NCI-H526 treated with DMSO at 0.1 percent for 48 hours (cell line): ENCODE results near the gene CCR4.
A peak's percentile ranks its signal among the peaks of the same experiment; 100 is the strongest.
"Not testable (repeated sequence)": the region's sequence is repeated elsewhere in the genome, so short reads cannot be mapped to it uniquely, and the experiment has no call there.

ENCODE experiments used
- DNase-seq: peaks from one replicate; lab custom pipeline; 2025; lab: John Stamatoyannopoulos, UW

CCR4 gene

DNA sequence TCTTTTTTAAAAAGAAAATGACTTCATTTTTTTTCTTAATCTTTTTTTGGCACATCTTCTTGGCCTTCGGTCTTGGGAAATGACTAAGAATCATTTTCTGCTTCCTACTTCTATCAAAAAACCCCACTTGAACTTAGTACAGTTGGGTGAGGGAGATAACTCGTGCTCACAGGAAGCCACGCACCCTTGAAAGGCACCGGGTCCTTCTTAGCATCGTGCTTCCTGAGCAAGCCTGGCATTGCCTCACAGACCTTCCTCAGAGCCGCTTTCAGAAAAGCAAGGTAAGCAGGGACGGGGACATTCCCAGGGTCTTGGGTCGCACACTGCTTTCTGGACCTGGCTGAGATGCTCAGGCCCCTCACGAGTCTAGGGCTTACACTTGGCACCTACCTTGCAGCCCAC is at the start of gene CCR4:
TSS of gene CCR4 (plus strand) at position 235 of the 402 bp plus-strand sequence. CDS start 1,779 bp downstream, outside the sequence.
- no peak for DNase-seq

DNA sequence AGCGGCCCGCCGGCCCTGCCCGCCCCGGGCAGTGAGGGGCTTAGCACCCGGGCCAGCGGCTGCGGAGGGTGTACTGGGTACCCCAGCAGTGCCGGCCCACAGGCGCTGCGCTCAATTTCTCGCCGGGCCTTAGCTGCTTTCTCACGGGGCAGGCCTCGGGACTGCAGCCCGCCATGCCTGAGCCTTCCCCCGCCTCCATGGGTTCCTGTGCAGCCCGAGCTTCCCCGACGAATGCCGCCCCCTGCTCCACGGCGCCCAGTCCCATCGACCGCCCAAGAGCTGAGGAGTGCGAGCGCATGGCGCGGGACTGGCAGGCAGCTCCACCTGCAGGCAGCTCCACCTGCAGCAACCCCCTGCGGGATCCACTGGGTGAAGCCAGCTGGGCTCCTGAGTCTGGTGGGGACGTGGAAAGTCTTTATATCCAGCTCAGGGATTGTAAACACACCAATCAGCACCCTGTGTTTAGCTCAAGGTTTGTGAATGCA is 48.5 kb upstream of the CCR4 start:
- not testable (repeated sequence) for DNase-seq

DNA sequence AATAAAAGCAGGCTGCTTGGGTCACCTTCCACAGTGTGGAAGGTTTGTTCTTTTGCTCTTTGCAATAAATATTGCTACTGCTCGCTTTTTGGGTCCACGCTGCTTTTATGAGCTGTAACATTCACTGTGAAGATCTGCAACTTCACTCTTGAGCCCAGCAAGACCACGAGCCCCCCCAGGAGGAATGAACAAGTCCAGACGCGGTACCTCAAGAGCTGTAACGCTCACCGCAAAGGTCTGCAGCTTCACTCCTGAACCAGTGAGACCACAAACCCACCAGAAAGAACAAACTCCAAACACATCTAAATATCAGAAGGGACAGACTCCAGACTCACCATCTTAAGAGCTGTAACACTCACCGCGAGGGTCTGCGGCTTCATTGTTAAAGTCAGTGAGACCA is 47.5 kb upstream of the CCR4 start:
- DNase-seq, result no peak

DNA sequence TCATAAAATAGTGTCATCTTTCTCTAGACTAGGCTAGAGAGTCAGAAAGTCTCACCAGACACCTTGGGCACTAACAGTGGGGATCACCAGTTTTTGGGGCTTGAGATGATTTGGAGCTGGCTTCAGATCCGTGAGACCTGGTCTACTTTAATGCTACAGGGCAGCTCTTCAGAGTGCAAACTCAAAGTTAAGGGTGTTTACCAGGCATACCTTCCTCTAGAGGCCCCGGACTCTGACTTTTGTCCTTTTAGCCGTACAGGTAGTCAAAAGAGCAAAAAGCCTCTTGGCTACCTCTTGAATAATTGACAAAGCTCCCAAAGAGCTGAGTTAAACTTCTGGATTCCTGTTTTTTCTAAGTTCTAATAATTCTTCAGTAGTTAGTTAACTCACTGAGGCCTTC is 41.4 kb upstream of the CCR4 start:
- no peak for DNase-seq

DNA sequence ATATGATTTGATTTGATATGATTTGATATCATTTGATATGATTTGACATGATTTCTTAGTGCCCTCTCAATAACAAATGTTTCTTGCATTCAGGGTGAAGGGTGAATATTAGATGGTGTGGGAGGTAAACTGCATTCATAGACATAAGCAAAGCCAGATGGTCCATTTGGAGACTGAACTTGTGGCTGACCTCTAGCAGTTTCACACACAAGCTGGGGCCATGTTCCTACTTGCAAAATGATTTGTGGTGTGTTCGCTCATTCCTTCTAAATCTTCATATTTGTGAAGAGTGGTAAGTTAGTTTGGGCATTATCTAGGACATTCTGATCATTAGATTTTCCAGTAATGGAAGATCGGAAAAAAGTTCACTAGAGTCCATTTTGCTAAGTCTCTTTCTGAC is 40.5 kb upstream of the CCR4 start:
- no peak for DNase-seq

DNA sequence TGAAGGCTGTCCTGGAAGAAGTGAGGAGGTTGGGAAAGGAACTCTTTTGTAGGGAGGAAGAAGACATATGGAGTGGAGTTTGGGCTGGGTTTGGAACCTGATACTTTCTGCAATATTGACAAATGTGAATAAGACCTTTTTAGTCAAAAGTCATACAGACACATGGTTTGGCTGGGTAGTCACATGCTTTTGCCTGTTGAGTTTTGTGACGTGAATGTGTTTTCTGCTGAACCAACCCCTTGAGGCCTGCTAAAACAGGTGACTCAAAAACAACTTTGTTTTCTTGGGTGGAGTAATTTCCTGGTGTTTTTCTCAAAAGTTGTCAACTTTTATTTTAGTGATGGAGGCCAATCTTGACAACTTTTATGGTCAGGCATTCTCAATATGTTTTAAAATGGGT is 39.4 kb upstream of the CCR4 start:
- no peak for DNase-seq

DNA sequence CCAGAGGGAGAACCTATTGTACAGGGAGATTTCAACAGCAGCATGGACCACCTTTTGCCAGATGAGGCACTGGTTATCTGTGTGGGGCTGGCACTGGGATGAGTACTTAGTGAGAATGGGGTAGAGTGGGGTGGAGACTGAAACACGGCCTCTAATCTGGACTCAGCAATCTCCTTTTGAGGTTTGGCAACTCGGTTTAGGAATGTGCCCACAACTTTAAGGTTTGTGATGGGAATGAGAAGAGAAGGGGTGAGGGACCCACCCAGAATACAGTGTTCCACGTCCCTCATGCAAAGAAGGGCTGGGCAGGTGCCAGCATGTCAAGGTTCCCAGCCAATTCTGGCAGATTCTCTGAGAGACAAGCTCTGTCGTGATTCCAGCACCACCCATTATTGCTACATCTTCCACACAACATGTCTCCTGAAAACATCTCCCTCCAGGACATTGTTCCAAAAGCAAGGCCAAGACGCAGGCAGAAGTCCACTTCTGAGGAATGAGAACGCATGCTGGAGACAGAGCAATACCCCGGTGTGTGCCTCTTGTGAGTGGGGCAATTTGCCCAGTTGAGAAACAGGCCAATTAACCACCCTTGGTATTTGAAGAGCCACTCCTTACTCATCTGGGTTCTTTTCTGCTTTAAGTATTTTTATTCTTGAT is 37.5 kb upstream of the CCR4 start:
- no peak for DNase-seq

DNA sequence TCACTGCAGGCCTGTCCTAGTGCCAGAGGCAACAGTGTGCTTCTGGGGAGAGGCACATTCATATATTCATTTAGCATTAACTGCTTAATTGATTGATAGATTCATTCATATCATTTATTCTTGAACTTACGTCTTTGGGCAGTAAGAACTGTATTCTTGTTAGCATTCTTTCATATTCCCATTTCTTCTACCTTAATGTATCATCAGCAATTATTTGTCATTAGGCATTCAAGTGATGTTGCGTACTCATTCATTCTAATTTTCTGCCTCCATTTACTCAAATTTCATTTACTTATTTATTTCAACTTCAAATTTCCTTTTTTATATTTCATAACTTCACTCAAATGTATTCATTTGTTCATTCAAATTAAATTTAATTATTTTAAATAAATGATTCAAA is 31.5 kb upstream of the CCR4 start:
- no peak for DNase-seq

DNA sequence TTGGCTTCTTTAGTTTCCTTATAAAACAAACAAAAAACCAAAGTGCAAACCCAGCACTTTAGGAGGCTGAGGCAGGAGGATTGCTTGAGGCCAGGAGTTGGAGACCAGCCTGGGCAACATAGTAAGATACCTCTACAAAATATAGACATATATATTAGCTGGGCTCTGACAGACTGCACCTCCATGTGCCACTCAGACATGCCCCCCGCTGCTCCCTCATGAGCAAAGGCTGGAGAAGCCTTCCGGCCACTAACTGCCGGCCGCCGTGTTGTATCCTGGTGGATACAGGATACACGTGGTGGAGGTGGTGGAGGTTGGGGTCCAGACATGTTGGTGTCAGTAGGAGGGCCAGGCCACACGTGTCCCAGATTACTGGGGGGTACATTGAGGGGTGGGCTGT is 29.4 kb upstream of the CCR4 start:
- no peak for DNase-seq

DNA sequence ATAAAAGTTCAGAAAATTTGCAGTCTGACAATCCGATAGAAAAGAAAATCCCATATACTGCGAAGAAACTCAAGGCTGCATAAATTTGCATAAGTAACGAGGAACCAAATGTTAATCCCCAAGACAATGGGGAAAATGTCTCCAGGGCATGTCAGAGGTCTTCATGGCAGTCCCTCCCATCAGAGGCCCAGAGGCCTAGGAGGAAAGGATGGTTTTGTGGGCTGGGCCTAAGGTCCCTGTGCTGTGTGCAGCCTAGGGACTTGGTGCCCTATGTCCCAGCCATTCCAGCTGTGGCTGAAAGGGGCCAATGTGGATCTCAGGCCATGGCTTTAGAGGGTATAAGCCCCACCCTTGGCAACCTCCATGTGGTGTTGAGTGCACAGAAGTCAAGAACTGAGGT is 21.3 kb upstream of the CCR4 start:
- DNase-seq, result no peak

DNA sequence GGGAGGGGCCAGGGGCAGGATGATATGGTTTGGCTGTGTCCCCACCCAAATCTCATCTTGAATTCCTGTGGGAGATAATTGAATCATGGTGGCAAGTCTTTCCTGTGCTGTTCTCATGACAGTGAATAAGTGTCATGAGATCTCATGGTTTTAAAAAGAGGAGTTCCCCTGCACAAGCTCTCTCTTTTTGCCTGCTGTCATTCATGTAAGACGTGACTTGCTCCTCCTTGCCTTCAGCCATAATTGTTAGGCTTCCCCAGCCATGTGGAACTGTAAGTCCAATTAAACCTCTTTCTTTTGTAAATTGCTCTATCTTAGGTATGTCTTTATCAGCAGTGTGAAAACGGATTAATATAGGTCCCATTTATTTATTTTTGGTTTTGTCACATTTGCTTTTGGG is 20.2 kb upstream of the CCR4 start:
- not testable (repeated sequence) for DNase-seq

DNA sequence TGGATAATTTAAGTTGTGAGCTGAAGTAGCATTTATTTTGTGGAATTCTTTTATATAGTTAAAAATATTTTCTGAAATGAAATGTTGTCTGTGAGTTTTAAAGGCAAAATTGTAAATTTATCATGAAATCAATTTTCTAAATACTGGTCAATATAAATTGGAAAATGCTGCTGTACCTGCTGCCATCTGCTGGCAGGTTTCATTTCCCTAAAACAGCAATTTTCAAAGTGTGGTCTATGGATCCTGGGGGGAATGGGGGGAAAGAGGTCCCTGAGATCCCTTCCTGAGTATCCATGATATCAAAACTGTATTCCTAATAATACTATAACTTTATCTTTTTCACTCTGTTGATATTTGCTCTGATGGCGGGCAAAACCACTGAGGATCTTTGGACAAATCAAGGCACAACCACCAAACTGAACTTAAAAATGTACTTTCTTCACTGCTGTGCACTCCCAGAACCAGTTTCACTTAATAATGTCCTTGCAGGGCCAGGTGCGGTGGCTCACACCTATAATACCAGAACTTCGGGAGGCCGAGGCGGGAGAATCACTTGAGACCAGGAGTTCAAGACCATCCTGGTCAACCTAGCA is 17.2 kb upstream of the CCR4 start:
- no peak for DNase-seq

DNA sequence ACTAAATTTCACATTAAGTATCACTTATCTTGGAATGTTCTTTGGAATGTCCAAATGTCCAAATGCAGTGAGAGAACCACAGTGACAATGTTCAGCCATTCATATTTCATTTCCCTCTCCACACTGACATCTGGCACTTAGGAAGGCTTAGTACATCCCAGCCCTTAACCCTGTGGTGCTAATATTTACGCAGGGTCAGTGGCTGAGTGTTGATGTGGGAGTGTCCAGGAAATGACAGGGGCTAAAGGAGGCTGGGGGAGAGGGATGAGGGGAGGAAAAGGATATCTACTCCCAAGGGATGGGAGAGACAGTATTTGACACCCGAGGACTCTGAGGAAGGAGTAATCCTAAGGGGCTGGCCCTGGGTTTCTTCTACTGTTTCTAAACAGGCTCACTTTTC is 14.1 kb upstream of the CCR4 start:
- DNase-seq, result no peak

DNA sequence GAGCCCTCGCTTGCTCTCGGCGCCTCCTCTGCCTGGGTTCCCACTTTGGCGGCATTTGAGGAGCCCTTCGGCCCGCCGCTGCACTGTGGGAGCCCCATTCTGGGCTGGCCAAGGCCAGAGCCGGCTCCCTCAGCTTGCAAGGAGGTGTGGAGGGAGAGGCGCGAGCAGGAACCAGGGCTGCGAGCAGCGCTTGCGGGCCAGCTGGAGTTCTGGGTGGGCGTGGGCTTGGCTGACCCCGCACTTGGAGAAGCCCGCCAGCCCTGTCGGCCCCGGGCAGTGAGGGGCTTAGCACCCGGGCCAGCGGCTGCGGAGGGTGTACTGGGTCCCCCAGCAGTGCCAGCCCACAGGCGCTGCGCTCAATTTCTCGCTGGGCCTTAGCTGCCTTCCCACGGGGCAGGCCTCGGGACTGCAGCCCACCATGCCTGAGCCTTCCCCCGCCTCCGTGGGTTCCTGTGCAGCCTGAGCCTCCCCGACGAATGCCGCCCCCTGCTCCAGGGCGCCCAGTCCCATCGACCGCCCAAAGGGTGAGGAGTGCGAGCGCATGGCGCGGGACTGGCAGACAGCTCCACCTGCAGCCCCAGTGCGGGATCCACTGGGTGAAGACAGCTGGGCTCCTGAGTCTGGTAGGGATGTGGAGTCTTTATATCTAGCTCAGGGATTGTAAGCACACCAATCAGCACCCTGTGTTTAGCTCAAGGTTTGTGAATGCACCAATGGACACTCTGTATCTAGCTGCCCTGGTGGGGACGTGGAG is 11.7 kb upstream of the CCR4 start:
- not testable (repeated sequence) for DNase-seq

DNA sequence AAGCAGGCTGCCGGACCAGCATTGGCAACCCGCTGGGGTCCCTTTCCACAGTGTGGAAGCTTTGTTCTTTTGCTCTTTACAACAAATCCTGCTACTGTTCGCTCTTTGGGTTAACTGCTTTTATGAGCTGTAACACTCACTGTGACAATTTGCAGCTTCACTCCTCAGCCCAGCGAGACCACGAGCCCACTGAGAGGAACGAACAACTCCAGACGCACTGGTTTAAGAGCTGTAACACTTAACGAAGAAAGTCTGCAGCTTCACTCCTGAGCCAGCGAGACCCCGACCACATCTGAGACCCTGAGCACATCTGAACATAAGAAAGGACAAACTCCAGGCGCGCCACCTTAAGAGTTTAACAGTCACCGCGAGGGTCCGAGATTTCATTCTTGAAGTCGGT is 10.7 kb upstream of the CCR4 start:
- no peak for DNase-seq

DNA sequence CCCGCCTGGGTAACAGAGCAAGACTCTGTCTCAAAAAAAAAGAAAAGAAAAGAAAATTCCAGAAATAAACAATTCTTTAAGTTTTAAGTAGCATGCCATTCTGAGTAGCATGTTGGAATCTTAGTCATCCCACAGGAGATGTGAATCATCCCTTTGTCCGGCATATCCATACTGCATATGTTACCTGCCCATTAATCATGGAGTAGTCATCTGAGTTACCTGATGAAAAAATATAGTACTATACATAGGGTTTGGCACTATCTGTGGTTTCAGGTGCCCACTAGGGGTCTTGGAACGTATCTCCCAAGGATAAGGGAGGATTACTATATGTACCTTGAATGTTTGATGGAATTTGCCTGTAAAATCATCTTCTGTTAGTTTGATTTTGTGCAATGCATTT is 6.3 kb upstream of the CCR4 start:
- DNase-seq, result no peak

DNA sequence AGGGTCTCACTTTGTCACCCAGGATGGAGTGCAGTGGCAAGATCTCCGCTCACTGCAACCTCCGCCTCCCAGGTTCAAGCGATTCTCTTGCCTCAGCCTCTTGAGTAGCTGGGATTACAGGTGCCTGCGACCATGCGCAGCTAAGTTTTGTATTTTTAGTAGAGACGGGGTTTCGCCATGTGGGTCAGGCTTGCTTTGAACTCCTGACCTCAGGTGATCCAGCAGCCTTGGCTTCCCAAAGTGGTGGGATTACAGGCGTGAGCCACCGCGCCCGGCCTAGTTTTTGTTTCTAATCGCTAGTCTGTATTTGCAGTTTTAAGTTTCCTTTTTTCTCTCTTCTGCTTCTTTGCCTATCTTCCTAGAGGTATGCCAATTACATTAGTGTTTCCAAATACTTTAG is 5.8 kb upstream of the CCR4 start:
- not testable (repeated sequence) for DNase-seq

DNA sequence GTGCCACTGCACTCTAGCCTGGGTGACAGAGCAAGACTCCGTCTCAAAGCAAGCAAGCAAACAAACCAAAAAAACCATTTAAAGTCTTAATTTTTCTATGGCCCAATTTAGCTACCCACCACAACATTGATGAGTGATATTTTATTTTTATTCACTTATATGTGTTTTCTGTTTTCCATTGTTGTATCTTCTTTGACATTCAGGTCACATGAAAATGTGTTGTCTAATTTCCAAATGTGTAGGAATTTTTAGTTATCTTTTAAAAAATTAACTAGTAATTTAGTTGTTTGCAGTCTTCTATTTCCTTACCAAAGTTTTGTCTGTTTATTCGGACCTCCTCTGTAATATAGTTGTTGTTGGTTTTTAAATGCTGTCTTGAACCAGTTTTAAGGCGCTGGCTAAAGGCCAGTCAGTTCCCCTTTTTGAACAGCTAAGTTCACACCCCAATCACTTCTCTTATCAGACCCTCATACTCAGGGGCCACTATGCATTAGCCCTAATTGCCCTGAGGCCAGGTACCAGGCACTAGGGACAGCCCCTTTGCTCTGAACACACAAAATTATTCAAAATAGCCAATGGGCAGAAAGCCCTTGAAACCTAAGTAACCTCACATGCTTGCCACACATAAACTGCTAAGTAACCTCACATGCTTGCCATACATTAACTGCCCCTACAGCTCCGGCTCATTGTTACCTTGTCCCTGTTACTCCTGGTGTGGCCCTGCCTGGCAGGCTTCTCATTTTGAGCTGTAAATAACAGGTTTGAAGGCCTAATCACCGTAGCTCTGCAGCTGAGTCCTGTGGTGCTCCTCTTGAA is 4.3 kb upstream of the CCR4 start:
- DNase-seq, result no peak

DNA sequence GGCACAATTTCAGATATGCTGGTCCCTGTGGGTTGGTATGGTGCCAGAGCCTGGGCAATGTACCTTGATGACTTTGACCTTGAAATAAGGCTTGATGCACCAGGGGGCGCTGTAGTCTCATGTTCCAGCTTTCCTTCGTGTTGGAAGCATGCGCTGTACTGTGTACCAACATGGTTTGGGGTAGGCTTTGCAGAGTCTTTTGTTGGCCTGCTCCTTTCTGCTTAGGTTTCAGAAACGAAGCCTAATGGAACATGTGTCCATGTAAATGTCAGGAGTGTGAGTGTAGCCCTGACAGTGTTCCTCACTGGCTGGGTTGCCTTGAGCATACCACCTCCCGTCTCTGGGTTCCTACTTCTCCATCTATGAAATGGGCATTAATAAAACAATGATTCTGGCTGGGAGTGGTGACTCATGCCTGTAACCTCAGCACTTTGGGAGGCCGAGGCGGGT is 3.6 kb upstream of the CCR4 start:
- peak; percentile 70 for DNase-seq

DNA sequence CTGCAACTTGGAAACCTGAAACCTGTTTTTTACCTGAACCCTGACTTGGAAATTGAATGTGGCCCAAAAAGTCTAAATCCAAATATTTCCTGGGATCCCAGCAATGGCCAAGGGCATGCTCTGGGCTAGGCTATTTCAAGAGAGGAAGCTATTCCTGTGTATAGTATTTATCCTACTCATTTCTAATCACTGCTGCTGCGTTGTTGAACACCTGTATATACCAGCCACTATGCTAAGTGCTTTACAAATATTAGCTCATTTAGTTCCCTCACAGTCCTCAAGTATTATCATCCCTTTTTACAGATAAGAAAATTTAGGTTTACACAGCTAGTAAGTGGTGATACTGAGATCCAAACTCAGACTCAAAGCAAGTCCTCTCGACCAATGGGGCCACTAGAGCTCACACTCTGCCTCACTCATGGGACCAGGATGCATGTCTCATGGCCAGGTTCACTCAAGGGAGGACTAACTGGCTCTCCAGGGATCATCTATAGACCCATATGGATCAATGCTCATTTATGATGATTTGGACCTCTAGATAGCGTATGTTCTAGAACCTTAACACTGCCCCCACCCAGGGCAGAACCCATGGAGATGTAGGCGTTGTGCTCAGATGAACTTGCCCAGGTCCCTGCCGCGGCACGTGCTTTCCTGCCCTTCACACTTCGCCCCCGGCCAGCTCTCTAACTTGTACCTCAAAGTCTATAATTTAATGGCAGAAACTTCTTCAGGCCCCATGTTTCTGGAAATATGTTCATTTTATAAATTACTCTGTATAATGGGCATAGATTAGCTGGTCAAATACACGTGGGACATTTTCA is 2.6 kb upstream of the CCR4 start:
- DNase-seq, result no peak

DNA sequence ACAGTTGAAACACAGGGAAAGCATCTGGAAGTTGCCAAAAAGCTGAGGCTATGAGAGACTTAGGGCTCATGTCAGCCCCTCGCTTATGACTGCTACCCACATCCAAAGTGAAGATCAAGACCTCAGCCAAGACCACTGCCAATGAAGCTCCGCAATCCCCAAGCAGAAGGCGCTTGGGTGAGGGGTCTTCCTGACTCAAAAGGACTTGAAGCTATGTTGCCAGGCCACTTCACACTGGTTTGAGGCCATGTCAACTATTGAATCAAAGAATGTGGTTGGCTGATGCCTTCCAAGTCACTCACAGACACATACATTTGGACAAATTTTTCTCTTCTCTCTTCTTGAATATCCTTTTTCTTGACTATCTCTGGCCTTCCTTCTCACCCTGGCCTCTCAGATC is 928 bp upstream of the CCR4 start:
- no peak for DNase-seq
